HepG2 (cell line): ENCODE results near the gene RASGRP1. TPM values are rescaled to one million over a fixed set of nuclear protein-coding genes. Genes with fewer than 3 reads are reported as not detected.

Experiments used
- ATAC-seq: fragments of 200-7000 bp; cut with Tn5 transposase; 3 replicates; pipeline ENCODE4 v1.9.1; 2020; ENCODE audit warnings: mild to moderate bottlenecking, moderate library complexity
- BruUV-seq: library from RNA; stranded (reverse); fragments of 400-500 nt; replicated peaks from 2 replicates; lab custom pipeline; 2021; lab: Mats Ljungman, UMichigan
- CTCF ChIA-PET: fragments of 300-600 bp; formaldehyde crosslinking; extraction: SDS; loops from one replicate; lab custom pipeline; 2021; ENCODE audit warnings: low total read pairs, inconsistent platforms, low intra/inter-chr PET ratio; lab: Yijun Ruan, JAX
- POLR2A ChIA-PET: fragments of 350-600 bp; sonication (Branson Sonifier 250); formaldehyde crosslinking; loops from one replicate; lab custom pipeline; 2020; ENCODE audit warnings: antibody characterized with exemption, inconsistent platforms; lab: Yijun Ruan, JAX
- DNase-seq: peaks from one replicate; pipeline ENCODE4 v3.0.0-alpha.2; 2015; ENCODE audit warnings: low spot score
- FAIRE-seq: peaks from 3 replicates; lab custom pipeline; 2011; peaks lifted over from hg19 to GRCh38; lab: Jason Lieb, UNC
- H2AFZ ChIP-seq: one replicate; pipeline ENCODE4 v1.6.1; 2011; ENCODE audit warnings: low read length, inconsistent platforms
- H3K27ac ChIP-seq: fragments of 300-600 bp; 3 replicates; pipeline ENCODE4 v1.8.0; 2011; ENCODE audit warnings: mixed run types, mild to moderate bottlenecking, mixed read lengths, low read length, inconsistent platforms; ENCODE audit not compliant: insufficient read depth; ENCODE audit errors: extremely low read length
- H3K27me3 ChIP-seq, 2 experiments: fragments of 200-600 bp in 1 of 2; 2 replicates in 1 of 2; 3 replicates in 1 of 2; pipeline versions ENCODE4 v1.6.0 to v1.8.0; 2011; ENCODE audit warnings: low read length in 2 of 2, mild to moderate bottlenecking in 2 of 2, moderate library complexity in 2 of 2, inconsistent platforms in 1 of 2; ENCODE audit not compliant: insufficient read depth in 2 of 2, control insufficient read depth in 1 of 2
- H3K36me3 ChIP-seq, 2 experiments: fragments of 200-600 bp in 1 of 2; replicated peaks in 1 of 2; 2 replicates in 1 of 2; 3 replicates in 1 of 2; pipeline versions ENCODE4 v1.5.1 to v1.8.0; 2011; ENCODE audit warnings: low read length in 2 of 2, inconsistent platforms in 1 of 2; ENCODE audit not compliant: insufficient read depth in 2 of 2, control insufficient read depth in 1 of 2
- H3K4me1 ChIP-seq: 2 replicates; pipeline ENCODE4 v1.5.1; 2012; ENCODE audit warnings: low read length, inconsistent platforms; ENCODE audit not compliant: insufficient read depth
- H3K4me2 ChIP-seq: 2 replicates; pipeline ENCODE4 v1.6.0; 2011; ENCODE audit warnings: low read depth, low read length, inconsistent platforms
- H3K4me3 ChIP-seq, 3 experiments: fragments of 200-600 bp in 1 of 3; sonication (generic), shearing (Covaris generic) in 1 of 3; replicated peaks in 1 of 3; 2 replicates each; pipeline ENCODE4 v1.5.1; 2011 to 2016; ENCODE audit warnings: low read length in 3 of 3, inconsistent platforms in 2 of 3, low read depth in 2 of 3, mild to moderate bottlenecking in 2 of 3, control low read depth in 1 of 3, mixed read lengths in 1 of 3; ENCODE audit not compliant: insufficient read depth in 1 of 3
- H3K79me2 ChIP-seq: one replicate; pipeline ENCODE4 v1.6.1; 2011; ENCODE audit warnings: low read length, inconsistent platforms; ENCODE audit not compliant: insufficient read depth
- H3K9ac ChIP-seq: 2 replicates; pipeline ENCODE4 v1.6.0; 2011; ENCODE audit warnings: mild to moderate bottlenecking, low read depth, low read length, inconsistent platforms; ENCODE audit not compliant: insufficient read depth
- H3K9me3 ChIP-seq: 2 replicates; pipeline ENCODE4 v1.5.1; 2012; ENCODE audit warnings: mild to moderate bottlenecking, low read length
- H4K20me1 ChIP-seq: 2 replicates; pipeline ENCODE4 v1.6.0; 2011; ENCODE audit warnings: inconsistent platforms, mild to moderate bottlenecking, low read length, moderate library complexity; ENCODE audit not compliant: insufficient read depth
- HMG20A ChIP-seq: IDR thresholded peaks from 2 replicates; pipeline ENCODE4 v1.6.1; 2016; ENCODE audit warnings: borderline replicate concordance
- KLF13 ChIP-seq: sonication (generic); formaldehyde crosslinking; IDR thresholded peaks from 2 replicates; pipeline ENCODE4 v1.4.0; 2020; ENCODE audit warnings: mild to moderate bottlenecking, missing genetic modification reagents
- MXD4 ChIP-seq: IDR thresholded peaks from 2 replicates; pipeline ENCODE4 v1.6.1; 2016; ENCODE audit warnings: mild to moderate bottlenecking, missing biosample characterization, missing genetic modification reagents
- PHF8 ChIP-seq: sonication (generic); formaldehyde crosslinking; IDR thresholded peaks from 2 replicates; pipeline ENCODE4 v1.5.0; 2020; ENCODE audit warnings: missing genetic modification reagents
- SALL2 ChIP-seq: sonication (generic); formaldehyde crosslinking; IDR thresholded peaks from 2 replicates; pipeline ENCODE4 v1.8.1; 2023; ENCODE audit warnings: mild to moderate bottlenecking, missing genetic modification reagents, inconsistent platforms
- SSRP1 ChIP-seq: IDR thresholded peaks from 2 replicates; pipeline ENCODE4 v1.6.1; 2016; ENCODE audit warnings: control low read depth
- YY1 ChIP-seq: IDR thresholded peaks from 2 replicates; pipeline ENCODE4 v1.6.1; 2011; ENCODE audit warnings: low read length, low read depth, moderate library complexity, mild to moderate bottlenecking; ENCODE audit not compliant: insufficient read depth, insufficient replicate concordance
- ZNF30 ChIP-seq: sonication (generic); formaldehyde crosslinking; IDR thresholded peaks from 2 replicates; pipeline ENCODE4 v1.5.0; 2020; ENCODE audit warnings: mild to moderate bottlenecking, missing genetic modification reagents
- ZNF670 ChIP-seq: sonication (generic); formaldehyde crosslinking; IDR thresholded peaks from 2 replicates; pipeline ENCODE4 v1.8.0; 2022; ENCODE audit warnings: mild to moderate bottlenecking, missing genetic modification reagents, borderline replicate concordance
- ZNF850 ChIP-seq: sonication (generic); formaldehyde crosslinking; conservative IDR thresholded peaks from 2 replicates; pipeline ENCODE4 v1.9.0; 2021; ENCODE audit warnings: mild to moderate bottlenecking, missing genetic modification reagents
- ZSCAN31 ChIP-seq: sonication (generic); formaldehyde crosslinking; IDR thresholded peaks from 2 replicates; pipeline ENCODE4 v1.5.0; 2020; ENCODE audit warnings: low read depth, mild to moderate bottlenecking, missing genetic modification reagents
- whole genome bisulfite sequencing: methylation state at CpG from one replicate; pipeline ENCODE4 v1.1.6; 2017; ENCODE audit warnings: low lambda C conversion rate; 5-methylcytosine and 5-hydroxymethylcytosine counted together
- in situ Hi-C: cut with HindIII; loops from 2 replicates; pipeline ENCODE4 v1.10.0; 2017; ENCODE audit warnings: low pct_unique_long_range_greater_than_20kb; ENCODE audit not compliant: extremely low pct_ligation_motif_present
- intact Hi-C: fragments of 100-400 bp; cut with micrococcal nuclease; formaldehyde crosslinking; loops from one replicate; pipeline ENCODE4 v1.10.0; 2022; ENCODE audit not compliant: unreplicated experiment
- polyA plus RNA-seq, 8 experiments: library from polyadenylated mRNA; depleted of rRNA in 3 of 8; stranded (reverse) in 7 of 8; unstranded in 1 of 8; fragments of >200 nt; fragmentation: Illumina TruSeq in 4 of 8; extraction: Trizol in 4 of 8; gene quantifications; 2 replicates each; pipeline versions ENCODE4 v1.2.1 to v1.2.3, GENCODE V29; 2011 to 2016; ENCODE audit warnings: low read depth in 4 of 8, missing spikeins in 1 of 8, mixed read lengths in 1 of 8; ENCODE audit not compliant: insufficient read depth in 1 of 8
- total RNA-seq, 5 experiments: library from RNA; depleted of rRNA; stranded (reverse); fragments of >200 nt; fragmentation: Illumina TruSeq; extraction: Trizol; gene quantifications; 2 replicates each; pipeline ENCODE4 v1.2.3, GENCODE V29; 2016; ENCODE audit warnings: low read depth in 1 of 5
- TF ChIP-seq, protein P1 (sequence below): sonication (generic); formaldehyde crosslinking; IDR thresholded peaks from 2 replicates; pipeline ENCODE4 v1.8.1; 2023; ENCODE audit warnings: mild to moderate bottlenecking, moderate library complexity, missing genetic modification reagents

Gene RASGRP1
- total and polyA plus RNA-seq, 2 of the 13 experiments (the other 11 are each of a cell fraction or from before 2014, with no cell fraction given) = 0.07 TPM; not detected in 1

DNA sequence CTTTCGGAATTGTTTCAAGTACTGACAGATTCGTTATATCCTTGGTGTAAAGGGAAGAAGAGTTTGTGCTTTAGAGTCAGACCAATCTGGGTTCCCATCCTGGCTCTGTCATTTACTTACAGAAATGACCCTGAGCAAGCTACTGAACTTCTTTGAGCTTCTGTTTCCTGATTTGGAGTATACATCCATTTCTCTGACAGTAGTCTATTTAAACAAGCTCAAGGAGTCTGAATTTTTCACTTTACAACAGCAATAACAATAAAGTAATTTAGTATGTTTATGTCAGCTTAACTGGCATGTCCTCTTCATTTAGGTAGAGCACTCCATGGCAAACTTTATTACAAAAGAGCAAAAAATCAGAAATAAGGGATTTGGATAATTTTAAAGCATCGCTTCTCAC, 82.9 kb downstream of the RASGRP1 start:
- no peak overlapping the region for H3K9ac ChIP-seq
- 98% methylated on average over 3 of the region's 3 CpGs for WGBS
- H3K27me3 ChIP-seq = no peaks in the 10 kb centered on the region
- no peak overlapping the region for H3K4me3 ChIP-seq
- no peak for ATAC-seq
- H3K4me2 ChIP-seq = no peak overlapping the region
- ChIA-PET POLR2A (no interaction called here), CTCF (no interaction called here)
- H3K79me2 ChIP-seq = no peaks in the 10 kb centered on the region
- no peak for DNase-seq
- peaks cover 0 to 11% of the 10 kb centered on the region in 2 experiments; a peak in 4 of 5 replicates for H3K36me3 ChIP-seq
- H4K20me1 ChIP-seq = no peaks in the 10 kb centered on the region
- in situ Hi-C loops = no loop called here
- no peaks in the 10 kb centered on the region for H3K9me3 ChIP-seq
- no TSS peak for BruUV-seq
- no peaks in the 10 kb centered on the region for H3K4me1 ChIP-seq
- intact Hi-C loops = no loop called here
- TF ChIP-seq ZNF30 (CRISPR knock-in tag) = no peak
- TF ChIP-seq PHF8 (CRISPR knock-in tag) = no peak
- TF ChIP-seq, protein P1, sequence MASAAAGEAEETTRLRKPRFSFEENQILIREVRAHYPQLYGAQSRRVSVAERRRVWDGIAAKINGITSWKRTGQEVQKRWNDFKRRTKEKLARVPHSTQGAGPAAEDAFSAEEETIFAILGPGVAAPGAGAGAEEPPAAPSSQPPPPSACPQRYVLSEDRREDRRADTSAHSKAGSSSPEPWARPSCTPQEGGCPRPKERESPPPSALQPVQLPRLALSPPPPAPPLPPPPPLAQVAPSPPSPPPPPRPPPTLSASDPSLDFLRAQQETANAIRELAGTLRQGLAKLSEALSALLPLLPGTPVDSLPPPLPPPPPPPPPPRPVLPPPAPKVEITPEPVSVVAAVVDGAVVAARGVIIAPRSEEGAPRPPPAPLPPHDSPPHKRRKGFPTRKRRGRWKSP (CRISPR knock-in tag) = no peak
- no peak for TF ChIP-seq MXD4 (CRISPR knock-in tag)
- TF ChIP-seq YY1 = no peak
- TF ChIP-seq ZNF850 (CRISPR knock-in tag) = no peak
- no peak for TF ChIP-seq HMG20A (CRISPR knock-in tag)
- TF ChIP-seq KLF13 = no peak
- TF ChIP-seq ZNF670 (CRISPR knock-in tag) = no peak
- TF ChIP-seq SSRP1 = no peak
- no peak for TF ChIP-seq ZSCAN31
- no peak for TF ChIP-seq SALL2 (CRISPR knock-in tag)
- no peak overlapping the region for H3K27ac ChIP-seq
- FAIRE-seq = no peak
- H2AFZ ChIP-seq = no peak overlapping the region
